DOHH2 (cell line): ENCODE results near the gene MLXIP.

ENCODE experiments used
- H3F3A ChIP-seq: fragments of 200-600 bp; sonication (generic), shearing (Covaris generic); 2 replicates; pipeline ENCODE4 v1.6.0; 2016; ENCODE audit warnings: antibody characterized with exemption, mild to moderate bottlenecking; ENCODE audit not compliant: control insufficient read depth, insufficient read depth
- H3K27ac ChIP-seq: fragments of 200-600 bp; sonication (generic); 2 replicates; pipeline ENCODE4 v1.5.1; 2014; ENCODE audit warnings: low read depth, mild to moderate bottlenecking, low read length, moderate library complexity
- H3K27me3 ChIP-seq: fragments of 200-600 bp; sonication (generic); 2 replicates; pipeline ENCODE4 v1.6.1; 2014; ENCODE audit warnings: mild to moderate bottlenecking, low read length, mixed read lengths; ENCODE audit not compliant: control insufficient read depth
- H3K36me3 ChIP-seq: fragments of 200-600 bp; sonication (generic); 2 replicates; pipeline ENCODE4 v1.6.1; 2014; ENCODE audit warnings: mild to moderate bottlenecking, low read length, moderate library complexity, mixed read lengths; ENCODE audit not compliant: control insufficient read depth
- H3K4me1 ChIP-seq: fragments of 200-600 bp; sonication (generic); 2 replicates; pipeline ENCODE4 v1.6.1; 2014; ENCODE audit warnings: mild to moderate bottlenecking, low read length, mixed read lengths; ENCODE audit not compliant: control insufficient read depth
- H3K4me2 ChIP-seq: fragments of 200-600 bp; sonication (generic); 2 replicates; pipeline ENCODE4 v1.6.0; 2014; ENCODE audit warnings: mild to moderate bottlenecking, low read length, moderate library complexity
- H3K4me3 ChIP-seq: fragments of 200-600 bp; sonication (generic); 2 replicates; pipeline ENCODE4 v1.5.1; 2014; ENCODE audit warnings: mild to moderate bottlenecking, low read length, mixed read lengths
- H3K79me2 ChIP-seq: fragments of 200-600 bp; sonication (generic); 2 replicates; pipeline ENCODE4 v1.6.1; 2014; ENCODE audit warnings: mild to moderate bottlenecking, low read length, mixed read lengths; ENCODE audit not compliant: control insufficient read depth
- H3K9me2 ChIP-seq: fragments of 200-600 bp; sonication (generic); replicated peaks from 2 replicates; pipeline ENCODE4 v1.6.1; 2014; ENCODE audit warnings: mild to moderate bottlenecking, low read length, mixed read lengths; ENCODE audit not compliant: control insufficient read depth
- H3K9me3 ChIP-seq: fragments of 200-600 bp; sonication (generic); 2 replicates; pipeline ENCODE4 v1.6.1; 2014; ENCODE audit warnings: antibody characterized with exemption, low read length, mixed read lengths; ENCODE audit not compliant: control insufficient read depth, insufficient read depth
- H4K20me1 ChIP-seq: fragments of 200-600 bp; sonication (generic); 2 replicates; pipeline ENCODE4 v1.6.0; 2014; ENCODE audit warnings: low read depth, mild to moderate bottlenecking, antibody characterized with exemption, low read length, moderate library complexity; ENCODE audit not compliant: control insufficient read depth, insufficient read depth
- EZH2phosphoT487 ChIP-seq: fragments of 200-600 bp; sonication (generic); IDR thresholded peaks from 2 replicates; pipeline ENCODE4 v1.6.1; 2017; ENCODE audit warnings: borderline replicate concordance, mild to moderate bottlenecking, antibody characterized with exemption, low read length, moderate library complexity, mixed read lengths
- TF ChIP-seq, protein P1 (sequence below): fragments of 200-600 bp; sonication (generic); IDR thresholded peaks from one replicate; pipeline ENCODE4 v1.5.1; 2014; ENCODE audit warnings: antibody characterized with exemption, mild to moderate bottlenecking, low read depth, low read length; ENCODE audit not compliant: poor library complexity, severe bottlenecking

MLXIP gene

DNA sequence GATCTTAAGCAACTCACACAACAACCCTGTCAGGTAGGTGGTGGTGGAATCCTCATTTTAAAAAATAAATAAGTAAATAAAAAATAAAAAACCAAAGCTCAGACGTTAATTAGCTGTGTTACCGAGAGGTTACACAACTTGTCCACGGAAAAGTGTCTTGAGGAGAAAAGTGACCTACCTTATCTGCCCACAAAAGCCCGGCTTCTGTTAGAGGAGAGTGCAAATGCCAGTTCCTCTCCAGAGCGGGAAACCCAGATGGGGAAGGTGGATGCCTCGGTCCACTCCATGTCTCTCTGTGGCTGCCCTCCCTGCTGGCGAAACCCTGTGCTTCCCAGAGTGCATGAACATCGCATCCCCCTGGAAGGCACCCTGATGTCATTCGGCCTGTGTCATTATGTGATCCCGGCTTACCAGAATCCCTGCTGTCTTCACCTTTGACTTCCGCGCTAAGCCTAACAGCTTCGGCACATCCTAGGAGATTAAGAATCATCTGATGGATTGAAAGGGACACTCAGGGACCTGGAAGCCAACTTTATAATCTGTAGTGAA, 6.4 kb downstream of the MLXIP start:
- peaks cover 49% of the 10 kb centered on the region for H3K4me1 ChIP-seq
- H3K4me2 ChIP-seq = no peak overlapping the region
- TF ChIP-seq EZH2phosphoT487 = no peak
- TF ChIP-seq, protein P1, sequence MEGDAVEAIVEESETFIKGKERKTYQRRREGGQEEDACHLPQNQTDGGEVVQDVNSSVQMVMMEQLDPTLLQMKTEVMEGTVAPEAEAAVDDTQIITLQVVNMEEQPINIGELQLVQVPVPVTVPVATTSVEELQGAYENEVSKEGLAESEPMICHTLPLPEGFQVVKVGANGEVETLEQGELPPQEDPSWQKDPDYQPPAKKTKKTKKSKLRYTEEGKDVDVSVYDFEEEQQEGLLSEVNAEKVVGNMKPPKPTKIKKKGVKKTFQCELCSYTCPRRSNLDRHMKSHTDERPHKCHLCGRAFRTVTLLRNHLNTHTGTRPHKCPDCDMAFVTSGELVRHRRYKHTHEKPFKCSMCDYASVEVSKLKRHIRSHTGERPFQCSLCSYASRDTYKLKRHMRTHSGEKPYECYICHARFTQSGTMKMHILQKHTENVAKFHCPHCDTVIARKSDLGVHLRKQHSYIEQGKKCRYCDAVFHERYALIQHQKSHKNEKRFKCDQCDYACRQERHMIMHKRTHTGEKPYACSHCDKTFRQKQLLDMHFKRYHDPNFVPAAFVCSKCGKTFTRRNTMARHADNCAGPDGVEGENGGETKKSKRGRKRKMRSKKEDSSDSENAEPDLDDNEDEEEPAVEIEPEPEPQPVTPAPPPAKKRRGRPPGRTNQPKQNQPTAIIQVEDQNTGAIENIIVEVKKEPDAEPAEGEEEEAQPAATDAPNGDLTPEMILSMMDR = no peak
- H3K27ac ChIP-seq = no peak overlapping the region
- no peak overlapping the region for H3K4me3 ChIP-seq
- H3K36me3 ChIP-seq = peaks cover 45% of the 10 kb centered on the region
- H3F3A ChIP-seq = peaks cover 10% of the 10 kb centered on the region
- H3K27me3 ChIP-seq = no peaks in the 10 kb centered on the region
- H4K20me1 ChIP-seq = peaks cover 28% of the 10 kb centered on the region
- peaks cover 92% of the 10 kb centered on the region for H3K79me2 ChIP-seq
- H3K9me3 ChIP-seq = no peaks in the 10 kb centered on the region
- H3K9me2 ChIP-seq = no peaks in the 10 kb centered on the region

DNA sequence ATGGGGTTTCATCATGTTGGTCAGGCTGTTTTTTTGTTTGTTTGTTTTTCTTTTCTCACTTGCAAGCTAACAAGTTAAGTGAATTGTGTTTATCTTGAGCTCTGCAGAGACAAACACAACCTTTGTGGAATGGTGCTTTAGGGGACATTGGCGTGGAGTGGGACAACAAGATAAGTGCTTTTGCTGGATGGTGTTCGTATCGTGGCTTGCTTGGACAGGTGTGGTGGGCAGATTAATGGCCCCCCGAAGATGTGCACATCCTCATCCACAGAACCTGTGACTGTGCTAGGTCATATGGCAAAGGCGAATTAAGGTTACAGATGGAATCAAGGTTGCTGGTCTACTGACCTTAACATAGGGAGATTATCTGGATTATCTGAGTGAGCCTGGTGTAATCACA, 7.0 kb downstream of the MLXIP start:
- Histone ChIP-seq H3K4me2 (no peak overlapping the region), H3K27ac (no peak overlapping the region), H3K9me3 (no peaks in the 10 kb centered on the region), H3F3A (peaks cover 8% of the 10 kb centered on the region), H4K20me1 (peaks cover 22% of the 10 kb centered on the region), H3K4me1 (peaks cover 42% of the 10 kb centered on the region), H3K4me3 (no peak overlapping the region), H3K79me2 (peaks cover 92% of the 10 kb centered on the region), H3K9me2 (no peaks in the 10 kb centered on the region), H3K27me3 (no peaks in the 10 kb centered on the region), H3K36me3 (peaks cover 47% of the 10 kb centered on the region)
- TF ChIP-seq, protein P1 = no peak
- TF ChIP-seq EZH2phosphoT487 = no peak

DNA sequence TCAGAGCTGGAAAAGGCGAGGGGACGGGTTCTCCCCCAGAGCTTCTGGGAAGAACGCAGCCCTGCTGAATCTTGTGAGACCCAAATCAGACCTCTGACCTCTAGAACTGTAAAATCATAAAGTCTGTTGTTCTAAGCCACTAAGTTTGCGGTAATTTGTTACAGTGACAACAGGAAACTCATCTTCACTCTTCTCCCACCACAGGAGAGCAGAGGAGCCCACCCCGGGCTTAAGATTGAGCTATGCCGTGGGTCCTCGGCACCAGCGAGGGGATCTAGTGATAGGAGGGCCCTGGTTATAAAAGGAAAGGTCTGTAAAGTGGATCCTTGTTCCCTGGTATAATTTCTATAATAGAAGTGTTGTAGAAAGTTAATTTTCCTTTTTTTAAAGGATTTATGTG, 7.6 kb downstream of the MLXIP start:
- Histone ChIP-seq H3K79me2 (peaks cover 92% of the 10 kb centered on the region), H3F3A (peaks cover 5% of the 10 kb centered on the region), H3K4me3 (no peak overlapping the region), H3K36me3 (peaks cover 49% of the 10 kb centered on the region), H4K20me1 (peaks cover 18% of the 10 kb centered on the region), H3K9me2 (no peaks in the 10 kb centered on the region), H3K27me3 (no peaks in the 10 kb centered on the region), H3K4me2 (no peak overlapping the region), H3K27ac (no peak overlapping the region), H3K9me3 (no peaks in the 10 kb centered on the region), H3K4me1 (peaks cover 37% of the 10 kb centered on the region)
- TF ChIP-seq, protein P1 = no peak
- TF ChIP-seq EZH2phosphoT487 = no peak
